GM12801 (cell line): ENCODE measurements around the gene IL24.

Source experiments
- CTCF ChIP-seq: IDR thresholded peaks from one replicate; pipeline ENCODE4 v1.5.1; 2011; ENCODE audit warnings: control low read depth; ENCODE audit not compliant: insufficient read length; ENCODE audit errors: extremely low read depth

The IL24 gene

GRCh38 chr1:206953126-206953525 is 55.9 kb downstream of the IL24 start:
- no peak for TF ChIP-seq CTCF

GRCh38 chr1:206953626-206954025 is 56.4 kb downstream of the IL24 start:
- no peak for TF ChIP-seq CTCF
